WTC11 (cell line): ENCODE measurements around the gene CPSF2.

Experiments
- ZNF138 ChIP-seq: sonication (generic); formaldehyde crosslinking; conservative IDR thresholded peaks from 2 replicates; pipeline ENCODE4 v1.8.1; 2022; ENCODE audit warnings: mild to moderate bottlenecking, moderate library complexity, missing genetic modification reagents
- TF ChIP-seq, protein P1 (sequence below): fragments of 200-600 bp; IDR thresholded peaks from 2 replicates; pipeline ENCODE4 v1.8.0; 2022; ENCODE audit warnings: antibody characterized with exemption
- TF ChIP-seq, protein P2 (sequence below): sonication (generic); formaldehyde crosslinking; IDR thresholded peaks from 2 replicates; pipeline ENCODE4 v1.8.1; 2022; ENCODE audit warnings: mild to moderate bottlenecking, missing genetic modification reagents, moderate library complexity, borderline replicate concordance

DNA sequence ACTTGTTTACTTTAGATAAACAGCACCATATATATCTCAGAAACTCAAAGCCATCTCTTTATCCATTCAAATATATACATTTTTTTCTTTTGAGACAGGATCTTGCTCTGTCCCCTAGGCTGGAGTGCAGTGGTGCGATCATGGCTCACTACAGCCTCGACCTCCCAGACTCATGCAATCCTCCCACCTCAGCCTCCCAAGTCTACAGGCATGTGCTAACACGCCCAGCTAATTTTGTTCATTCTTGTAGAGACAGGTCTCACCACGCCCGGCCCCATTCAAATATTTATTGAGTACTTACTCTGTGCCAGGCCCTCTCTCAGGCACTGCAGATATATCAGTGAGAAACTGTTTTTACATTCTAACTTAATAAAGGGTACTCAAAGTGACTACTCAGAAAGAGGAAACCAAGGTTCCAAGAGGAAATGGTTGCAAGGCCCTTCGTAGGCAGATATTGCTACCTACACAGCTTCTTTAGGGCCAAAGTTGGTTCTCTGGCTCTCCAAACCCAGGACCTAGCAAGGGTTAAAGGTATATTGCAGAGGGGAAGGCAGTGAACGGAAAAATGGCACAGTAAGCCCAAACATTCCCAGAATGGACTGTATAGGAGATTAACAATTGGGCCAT lies 18.3 kb upstream of the CPSF2 start:
- TF ChIP-seq, protein P1, sequence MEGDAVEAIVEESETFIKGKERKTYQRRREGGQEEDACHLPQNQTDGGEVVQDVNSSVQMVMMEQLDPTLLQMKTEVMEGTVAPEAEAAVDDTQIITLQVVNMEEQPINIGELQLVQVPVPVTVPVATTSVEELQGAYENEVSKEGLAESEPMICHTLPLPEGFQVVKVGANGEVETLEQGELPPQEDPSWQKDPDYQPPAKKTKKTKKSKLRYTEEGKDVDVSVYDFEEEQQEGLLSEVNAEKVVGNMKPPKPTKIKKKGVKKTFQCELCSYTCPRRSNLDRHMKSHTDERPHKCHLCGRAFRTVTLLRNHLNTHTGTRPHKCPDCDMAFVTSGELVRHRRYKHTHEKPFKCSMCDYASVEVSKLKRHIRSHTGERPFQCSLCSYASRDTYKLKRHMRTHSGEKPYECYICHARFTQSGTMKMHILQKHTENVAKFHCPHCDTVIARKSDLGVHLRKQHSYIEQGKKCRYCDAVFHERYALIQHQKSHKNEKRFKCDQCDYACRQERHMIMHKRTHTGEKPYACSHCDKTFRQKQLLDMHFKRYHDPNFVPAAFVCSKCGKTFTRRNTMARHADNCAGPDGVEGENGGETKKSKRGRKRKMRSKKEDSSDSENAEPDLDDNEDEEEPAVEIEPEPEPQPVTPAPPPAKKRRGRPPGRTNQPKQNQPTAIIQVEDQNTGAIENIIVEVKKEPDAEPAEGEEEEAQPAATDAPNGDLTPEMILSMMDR, result no peak
- TF ChIP-seq ZNF138, result no peak
- TF ChIP-seq, protein P2, sequence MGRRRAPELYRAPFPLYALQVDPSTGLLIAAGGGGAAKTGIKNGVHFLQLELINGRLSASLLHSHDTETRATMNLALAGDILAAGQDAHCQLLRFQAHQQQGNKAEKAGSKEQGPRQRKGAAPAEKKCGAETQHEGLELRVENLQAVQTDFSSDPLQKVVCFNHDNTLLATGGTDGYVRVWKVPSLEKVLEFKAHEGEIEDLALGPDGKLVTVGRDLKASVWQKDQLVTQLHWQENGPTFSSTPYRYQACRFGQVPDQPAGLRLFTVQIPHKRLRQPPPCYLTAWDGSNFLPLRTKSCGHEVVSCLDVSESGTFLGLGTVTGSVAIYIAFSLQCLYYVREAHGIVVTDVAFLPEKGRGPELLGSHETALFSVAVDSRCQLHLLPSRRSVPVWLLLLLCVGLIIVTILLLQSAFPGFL (CRISPR knock-in tag), result no peak
